Activated T-cell treated with anti-CD3 and anti-CD28 coated beads, Interleukin-2, amount 50 U/mL, for 48 hours (primary cell): ENCODE measurements around the gene CAMSAP1.

Source experiments
- DNase-seq, 2 experiments: peaks; one replicate each; pipeline ENCODE4 v3.0.0-alpha.2; 2020

Gene CAMSAP1

DNA sequence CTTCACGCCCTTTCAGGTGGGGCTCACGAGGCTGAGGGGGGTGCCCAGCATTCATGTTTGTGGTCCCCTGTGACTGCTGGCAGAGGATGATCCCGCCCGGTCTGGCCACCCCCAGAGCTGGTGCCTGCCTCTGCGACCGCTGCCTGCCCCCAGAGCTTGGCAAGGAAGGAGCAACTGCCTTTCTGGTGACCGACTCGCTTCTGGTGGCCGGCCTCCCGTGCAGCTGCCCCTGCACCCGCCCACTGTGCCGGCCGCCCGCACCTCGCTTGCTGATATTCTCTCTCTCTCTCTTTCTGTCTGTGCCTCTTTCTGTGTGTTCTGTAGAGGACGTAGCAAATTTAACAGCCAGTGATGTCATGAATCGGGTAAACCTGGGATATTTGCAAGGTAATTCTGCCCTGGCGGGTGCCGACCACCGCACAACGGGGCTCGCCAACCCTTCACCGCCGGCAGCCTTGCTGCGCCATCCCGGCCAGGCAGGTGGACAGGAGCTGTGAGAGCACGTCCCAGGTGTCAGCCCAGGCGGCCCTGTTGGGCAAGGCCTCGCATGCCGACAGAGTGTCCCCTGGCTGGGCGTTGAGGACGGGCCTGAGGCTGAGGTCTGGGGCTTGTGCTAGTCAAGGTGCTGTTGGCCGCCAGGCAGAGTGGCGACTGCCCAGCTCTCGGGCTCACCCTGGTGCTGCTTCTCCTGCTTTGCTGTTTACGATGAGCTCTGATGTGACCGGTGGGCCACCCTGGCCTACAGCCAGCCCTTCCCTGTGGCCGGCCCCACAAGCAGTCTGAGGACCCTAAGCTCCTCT lies 119.4 kb downstream of the CAMSAP1 start:
- no peak for DNase-seq

DNA sequence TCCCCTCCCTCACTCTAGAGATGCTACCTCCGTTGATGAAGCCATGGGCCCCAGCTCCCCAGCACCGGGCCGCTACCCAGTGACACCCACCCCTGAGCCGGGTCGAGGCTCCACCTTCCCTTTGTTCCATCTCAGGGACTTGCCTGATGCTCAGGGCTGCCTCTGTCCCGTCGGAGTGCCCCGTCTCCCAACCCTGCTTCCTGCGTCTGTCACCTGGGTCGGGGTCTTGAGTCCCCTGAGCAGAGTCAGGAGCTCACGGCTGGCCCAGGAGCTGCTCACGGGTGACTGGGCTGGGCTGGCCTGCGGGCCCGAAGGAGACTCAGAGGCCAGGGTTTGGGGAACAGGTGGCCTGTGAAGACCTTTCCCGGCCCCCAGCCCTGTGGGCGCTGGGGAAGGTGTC lies 120.0 kb downstream of the CAMSAP1 start:
- no peak for DNase-seq

DNA sequence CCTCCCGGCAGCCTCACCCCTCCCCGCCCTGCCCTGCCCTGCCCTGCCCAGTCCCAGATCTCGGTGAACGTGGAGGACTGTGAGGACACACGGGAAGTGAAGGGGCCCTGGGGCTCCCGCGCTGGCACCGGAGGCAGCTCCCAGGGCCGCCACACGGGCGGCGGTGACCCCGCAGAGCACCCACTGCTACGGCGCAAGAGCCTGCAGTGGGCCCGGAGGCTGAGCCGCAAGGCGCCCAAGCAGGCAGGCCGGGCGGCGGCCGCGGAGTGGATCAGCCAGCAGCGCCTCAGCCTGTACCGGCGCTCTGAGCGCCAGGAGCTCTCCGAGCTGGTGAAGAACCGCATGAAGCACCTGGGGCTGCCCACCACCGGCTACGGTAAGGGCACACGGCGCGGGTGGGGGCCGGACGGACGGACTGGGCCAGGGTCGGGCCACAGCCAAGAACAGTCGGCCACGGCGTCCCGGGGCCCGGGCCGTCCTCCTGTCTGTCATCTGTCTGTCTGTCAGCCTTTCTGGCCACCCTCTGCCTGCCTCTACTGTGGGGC lies 121.1 kb downstream of the CAMSAP1 start:
- DNase-seq, result no peak

DNA sequence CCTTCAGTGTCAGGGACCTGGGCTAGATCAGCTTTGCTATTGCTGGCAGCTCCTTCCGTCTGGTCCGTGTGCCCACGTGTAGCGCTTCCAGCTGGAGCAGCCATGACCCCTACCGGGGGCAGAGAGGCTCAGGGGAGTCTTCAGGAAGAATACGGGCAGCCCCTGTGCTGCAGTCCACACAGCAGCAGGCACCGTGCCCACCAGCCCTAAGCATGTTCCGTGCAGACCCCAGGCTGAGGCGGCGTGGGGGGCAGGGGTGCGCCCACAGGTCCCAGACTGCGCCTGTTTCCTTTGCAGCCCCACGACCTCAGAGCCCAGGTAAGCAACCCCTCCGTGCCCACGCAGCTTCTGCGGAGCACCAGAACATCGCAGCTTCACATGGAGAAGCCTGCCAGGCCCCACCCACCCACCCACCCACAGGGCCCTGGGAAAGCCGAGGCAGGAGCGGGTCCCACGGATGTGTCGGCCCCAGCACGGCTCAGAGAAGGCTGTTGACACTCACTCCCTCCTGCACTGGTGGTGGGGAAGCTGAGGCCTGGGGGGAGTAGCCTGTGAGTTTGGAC lies 122.3 kb downstream of the CAMSAP1 start:
- DNase-seq, result no peak

DNA sequence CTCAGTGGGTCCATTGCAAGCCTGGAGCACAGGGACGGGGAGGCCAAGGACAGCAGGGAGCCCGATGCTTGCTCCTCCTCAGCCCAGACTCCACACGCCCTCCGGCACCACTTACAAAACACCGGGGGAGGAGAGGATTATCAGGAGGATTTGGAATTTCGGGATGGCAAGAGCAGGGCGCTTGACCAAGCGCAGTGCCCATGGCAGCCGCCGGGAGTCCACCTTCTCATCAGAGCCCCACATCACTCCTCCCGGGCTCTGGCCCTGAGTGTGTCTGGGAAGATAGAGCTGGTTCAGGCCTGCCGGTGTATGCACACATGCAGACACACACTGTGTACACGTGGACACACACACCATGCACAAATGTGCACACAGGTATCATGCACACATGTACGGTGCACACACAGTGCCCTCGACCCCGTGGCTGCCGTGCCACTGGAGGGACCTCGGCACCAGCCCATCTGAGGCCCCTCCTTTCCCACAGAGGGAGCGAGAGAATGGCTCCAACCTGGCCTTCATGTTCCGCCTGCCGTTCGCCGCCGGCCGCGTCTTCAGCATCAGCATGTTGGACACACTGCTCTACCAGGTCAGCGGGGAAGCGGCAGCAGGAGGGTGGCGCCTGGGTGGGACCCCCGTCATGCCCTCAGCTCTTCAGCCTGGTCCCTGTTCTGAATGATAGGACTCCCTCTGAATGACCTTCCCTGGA lies 123.7 kb downstream of the CAMSAP1 start:
- DNase-seq, result no peak

DNA sequence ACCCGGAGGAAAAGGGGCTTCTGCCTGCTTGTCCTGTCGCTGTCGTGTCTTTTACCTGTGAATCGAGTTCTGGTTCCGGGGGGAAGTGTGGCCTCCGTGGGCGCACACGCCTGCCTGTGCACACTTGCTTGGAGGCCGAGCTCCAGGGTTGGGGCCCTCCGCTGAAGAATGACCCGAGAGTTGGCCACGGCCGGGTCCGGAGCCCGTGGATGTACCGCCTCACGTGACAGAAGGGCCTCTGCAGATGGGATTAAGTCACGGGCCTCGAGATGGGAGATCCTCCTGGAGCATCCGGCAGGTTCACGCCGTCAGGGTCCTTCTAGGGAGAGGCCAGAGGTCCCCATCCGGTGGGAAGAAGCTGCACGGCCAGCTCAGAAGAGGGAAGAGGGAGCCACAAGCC lies 124.4 kb downstream of the CAMSAP1 start:
- no peak for DNase-seq

DNA sequence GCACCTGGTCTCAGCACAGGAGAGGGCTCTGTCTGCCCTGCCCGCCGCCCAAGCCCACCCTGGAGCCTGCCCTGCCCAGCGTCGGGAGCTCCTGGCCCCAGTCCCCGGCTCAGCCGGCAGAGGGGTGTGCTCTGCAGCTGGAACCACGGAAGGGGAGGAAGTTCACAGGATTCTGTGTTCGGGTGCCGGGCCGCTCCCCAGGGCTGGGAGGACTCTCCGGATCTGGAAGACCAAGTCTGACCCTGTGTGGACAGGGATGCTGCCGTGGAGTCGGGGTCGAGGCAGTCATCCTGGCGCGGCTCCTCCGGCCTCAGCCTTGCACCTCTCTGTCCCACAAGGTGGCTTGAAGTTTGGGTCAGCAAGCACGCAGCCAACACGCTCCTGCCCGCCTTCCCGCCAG lies 126.7 kb downstream of the CAMSAP1 start:
- DNase-seq, result no peak

DNA sequence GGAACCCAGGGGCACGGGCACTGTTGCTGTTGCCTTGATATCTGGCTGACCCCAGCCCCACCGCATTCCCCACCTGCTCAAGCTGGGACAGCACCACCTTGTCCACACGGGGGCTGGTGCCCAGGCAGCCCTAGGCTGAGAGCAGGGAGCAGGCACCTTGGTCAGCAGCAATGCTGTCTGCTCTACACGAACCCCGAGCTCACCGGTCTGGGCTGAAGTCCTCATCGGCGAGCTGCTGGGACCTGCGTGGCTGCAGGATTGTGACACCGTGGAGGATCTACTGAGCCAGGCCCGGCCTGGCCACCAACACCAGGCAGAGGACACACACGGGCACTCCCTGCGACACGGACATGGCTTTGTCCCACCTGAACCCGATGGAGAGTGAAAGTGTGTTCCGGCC lies 127.3 kb downstream of the CAMSAP1 start:
- DNase-seq, result no peak

DNA sequence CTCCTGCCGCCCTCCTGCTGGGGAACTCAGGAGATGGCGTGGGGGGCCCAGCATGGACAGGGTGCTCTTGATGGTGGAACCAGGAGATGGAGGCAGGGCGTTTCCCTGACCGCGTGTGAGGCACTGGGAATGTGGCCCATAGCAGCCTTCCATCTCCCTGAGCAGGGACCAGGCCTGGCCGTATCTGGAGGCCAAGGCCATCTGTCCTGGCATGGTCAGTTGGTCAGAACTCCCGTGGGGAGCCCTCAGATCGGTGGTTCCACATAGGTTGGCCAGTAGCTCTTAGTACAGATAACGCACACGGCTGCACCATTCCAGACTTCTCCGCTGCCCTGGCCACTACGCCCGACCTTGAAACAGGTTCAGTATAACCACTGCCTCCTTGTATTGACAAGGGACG lies 127.8 kb downstream of the CAMSAP1 start:
- no peak for DNase-seq

DNA sequence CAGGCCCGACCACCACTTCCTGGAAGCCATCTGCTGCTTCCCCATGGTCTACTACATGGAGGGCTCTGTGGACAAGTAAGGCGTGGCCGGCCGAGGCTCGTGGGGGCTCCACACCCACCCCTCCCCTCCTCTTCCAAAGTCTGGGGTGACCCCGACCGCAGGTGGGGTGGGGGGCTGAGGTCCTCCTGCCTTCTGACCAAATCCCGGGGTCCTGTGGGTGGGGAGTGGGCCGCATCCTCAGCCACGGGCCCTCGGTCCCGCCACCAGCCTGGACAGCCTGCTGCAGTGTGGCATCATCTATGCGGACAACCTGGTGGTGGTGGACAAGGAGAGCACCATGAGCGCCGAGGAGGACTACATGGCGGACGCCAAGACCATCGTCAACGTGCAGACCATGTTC lies 128.9 kb downstream of the CAMSAP1 start:
- no peak for DNase-seq

DNA sequence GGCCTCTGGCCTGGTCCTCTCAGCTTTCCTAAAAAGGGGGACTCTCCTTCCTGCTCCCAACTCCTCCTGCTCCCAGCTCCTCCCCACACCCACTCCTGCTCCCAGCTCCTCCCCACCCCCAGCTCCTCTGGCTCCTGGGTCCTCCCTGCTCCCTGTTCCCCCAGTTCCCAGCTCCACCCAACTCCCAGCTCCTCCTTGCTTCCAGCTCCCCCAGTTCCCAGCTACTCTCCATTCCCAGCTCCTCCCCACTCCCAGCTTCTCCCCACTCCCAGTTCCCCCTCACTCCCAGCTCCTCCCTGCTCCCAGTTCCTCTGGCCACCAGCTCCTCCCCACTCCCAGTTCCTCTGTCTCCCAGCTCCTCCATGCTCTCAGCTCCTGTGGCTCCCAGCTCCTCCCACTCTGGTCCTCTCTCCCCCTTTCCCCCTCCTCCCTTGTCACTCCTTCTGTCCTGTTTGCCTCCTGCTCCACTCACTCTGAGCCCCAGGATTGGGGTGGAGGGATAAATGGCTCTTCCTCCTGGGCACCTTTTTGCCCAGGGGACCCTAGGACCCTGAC lies 129.6 kb downstream of the CAMSAP1 start:
- DNase-seq, result no peak

DNA sequence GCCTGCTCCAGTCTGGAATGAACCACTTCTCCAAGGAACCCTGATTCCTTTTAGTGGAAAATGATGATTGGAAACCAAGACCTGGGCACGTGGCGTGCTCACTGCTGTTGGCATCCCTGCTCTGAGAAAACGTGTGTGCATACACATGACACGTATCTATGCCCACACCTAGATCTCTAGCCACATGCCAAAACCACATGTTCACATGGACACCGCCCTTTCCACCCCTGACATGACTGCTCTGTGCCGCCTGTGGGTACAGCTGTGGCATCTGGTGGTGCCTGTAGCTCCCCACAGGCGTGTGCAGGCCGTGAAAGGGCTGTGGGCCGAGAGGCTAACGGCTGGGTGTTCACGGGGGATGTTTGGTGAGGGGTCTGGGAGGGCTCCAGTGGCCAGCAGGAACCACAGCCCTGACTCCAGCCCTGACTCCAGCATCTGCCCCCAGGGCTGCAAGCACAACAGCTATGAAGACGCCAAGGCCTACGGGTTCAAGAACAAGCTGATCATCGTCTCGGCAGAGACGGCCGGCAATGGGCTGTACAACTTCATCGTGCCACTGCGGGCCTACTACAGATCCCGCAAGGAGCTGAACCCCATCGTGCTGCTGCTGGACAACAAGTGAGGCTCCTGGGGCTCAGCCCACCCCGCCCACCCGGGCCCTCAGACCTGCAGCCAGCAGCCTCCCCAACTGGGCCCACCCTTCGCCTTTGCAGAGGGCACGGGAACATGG lies 130.3 kb downstream of the CAMSAP1 start:
- DNase-seq, result no peak

DNA sequence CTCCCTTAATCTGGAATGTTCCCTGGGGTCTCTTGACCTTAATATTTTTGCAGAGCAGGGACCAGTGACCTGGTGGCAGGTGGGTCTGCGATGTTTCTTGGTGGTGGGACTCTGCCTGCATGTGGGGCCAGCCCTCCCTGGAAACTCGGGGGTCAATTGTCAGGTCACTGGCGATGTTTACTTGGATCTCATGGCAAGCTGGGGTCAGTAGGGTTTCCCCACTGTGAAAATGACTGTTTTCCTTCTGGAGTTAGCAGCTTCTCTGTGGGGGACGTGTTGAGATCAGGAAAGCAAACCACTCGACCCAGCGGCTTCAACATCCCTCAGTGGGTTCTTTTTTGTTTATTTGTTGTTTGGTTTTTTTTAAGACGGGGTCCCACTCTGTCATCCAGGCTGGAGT lies 131.4 kb downstream of the CAMSAP1 start:
- DNase-seq, result no peak

DNA sequence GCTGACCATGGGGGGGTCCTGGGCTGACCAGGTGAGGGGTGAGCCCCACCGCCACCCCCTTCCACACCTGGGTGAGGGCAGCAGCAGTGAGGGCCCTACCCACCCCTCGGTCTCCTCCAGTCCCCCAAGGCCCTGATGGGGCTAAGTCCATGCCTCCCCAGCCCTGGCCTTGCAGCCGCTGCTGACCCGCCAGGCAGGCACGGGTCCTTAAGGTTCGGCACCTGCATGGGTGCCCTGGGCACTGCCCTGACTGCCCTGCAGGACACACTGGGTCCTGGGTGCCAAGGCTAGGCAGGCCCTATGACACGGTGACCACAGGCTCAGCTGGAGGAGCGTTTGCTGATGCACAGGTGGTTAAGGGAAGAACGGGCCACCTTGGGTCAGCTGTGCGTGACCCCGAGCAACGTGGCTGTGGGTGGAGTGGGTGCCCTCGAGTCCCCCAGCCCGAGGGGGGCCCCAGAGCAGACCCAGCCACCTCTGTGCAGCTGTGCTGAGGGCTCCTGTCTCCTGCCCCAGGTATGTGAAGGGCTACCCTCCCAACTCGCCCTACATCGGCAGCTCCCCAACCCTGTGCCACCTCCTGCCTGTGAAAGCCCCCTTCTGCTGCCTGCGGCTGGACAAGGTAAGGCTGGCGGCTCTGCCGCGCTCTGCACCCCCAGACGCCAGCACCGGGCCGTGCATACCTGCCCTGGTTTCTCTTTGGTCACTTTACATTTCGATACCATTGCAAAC lies 132.4 kb downstream of the CAMSAP1 start:
- DNase-seq, result no peak

DNA sequence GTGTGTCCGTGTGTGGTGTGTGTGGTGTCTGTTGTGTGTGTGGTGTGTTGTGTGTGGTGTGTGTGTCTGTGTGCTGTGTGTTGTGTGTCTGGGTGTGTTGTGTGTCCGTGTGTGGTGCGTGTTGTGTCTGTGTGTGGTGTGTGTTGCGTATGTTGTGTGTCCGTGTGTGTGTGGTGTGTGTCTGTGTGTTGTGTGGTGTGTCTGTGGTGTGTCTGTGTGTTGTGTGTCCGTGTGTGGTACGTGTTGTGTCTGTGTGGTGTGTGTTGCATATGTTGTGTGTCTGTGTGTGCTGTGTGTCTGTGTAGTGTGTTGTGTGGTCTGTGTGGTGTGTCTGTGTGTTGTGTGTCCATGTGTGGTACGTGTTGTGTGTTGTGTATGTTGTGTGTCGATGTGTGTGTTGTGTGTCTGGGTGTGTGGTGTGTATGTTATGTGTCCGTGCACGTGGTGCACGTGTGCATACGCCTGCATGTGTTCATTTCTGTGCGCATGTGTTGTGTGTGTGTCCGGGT lies 133.1 kb downstream of the CAMSAP1 start:
- no peak for DNase-seq

DNA sequence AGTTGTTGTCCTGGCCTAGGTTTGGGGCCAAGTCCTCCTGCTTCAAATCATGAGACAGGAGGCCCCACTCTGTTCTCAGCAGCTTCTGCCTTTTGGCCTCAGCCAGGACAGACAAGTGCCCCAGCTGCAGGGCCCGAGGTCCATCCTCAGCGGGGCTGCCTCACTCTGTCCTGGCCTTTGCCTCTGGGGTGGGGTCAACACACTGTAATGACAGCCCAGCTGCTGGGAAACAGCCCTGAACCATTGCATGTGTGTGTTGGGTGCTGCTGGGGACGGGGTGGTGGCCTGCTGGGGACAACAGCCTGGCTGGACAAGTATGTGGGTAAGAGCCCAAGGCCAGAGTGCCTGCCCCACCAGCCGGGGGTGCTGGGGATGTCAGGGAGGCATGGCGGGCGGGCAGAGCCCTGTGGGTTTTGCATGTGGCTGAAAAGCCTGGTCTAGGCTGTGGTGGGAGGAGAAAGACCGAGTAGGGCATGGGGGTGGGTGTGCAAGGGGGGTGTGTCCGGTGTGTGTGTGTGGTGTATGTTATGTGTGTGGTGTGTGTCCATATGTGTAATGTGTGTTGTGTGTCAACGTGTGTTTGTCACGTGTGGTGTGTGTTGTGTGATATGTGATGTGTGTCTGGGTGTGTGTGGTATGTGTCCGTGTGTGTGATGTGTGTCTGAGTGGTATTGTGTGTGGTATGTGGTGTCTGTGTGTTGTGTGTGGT lies 133.7 kb downstream of the CAMSAP1 start:
- DNase-seq, result no peak

DNA sequence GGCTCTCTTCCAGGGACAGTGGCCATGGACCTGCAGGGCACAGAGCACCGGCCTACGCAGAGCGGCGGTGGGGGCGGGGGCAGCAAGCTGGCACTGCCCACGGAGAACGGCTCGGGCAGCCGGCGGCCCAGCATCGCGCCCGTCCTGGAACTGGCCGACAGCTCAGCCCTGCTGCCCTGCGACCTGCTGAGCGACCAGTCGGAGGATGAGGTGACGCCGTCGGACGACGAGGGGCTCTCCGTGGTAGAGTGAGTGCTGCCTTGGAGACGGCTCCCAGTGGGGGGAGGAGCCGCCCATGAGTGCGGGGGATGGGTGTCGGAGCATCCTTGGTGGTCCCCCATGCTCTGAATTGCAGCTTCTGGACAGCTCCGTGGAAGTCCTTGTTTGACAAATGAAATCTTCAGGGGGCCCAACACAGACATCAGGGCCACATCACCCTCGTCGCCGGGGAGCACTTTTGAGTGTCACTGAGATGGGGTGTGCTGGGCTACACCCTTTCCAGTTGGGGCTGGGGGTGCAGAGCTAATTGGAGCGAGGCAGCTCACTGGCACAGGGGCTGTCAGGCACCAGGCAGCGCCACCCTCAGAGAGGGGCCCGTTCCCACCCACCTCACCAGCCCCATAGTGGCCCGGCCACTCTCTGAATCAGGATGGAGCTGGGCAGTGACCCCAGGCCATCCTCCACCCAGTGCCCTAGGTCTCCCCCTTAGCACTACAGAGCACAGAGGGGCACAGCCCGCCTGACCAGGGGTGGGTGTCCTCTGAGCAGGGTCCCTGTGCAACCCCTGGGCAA lies 134.4 kb downstream of the CAMSAP1 start:
- no peak for DNase-seq

DNA sequence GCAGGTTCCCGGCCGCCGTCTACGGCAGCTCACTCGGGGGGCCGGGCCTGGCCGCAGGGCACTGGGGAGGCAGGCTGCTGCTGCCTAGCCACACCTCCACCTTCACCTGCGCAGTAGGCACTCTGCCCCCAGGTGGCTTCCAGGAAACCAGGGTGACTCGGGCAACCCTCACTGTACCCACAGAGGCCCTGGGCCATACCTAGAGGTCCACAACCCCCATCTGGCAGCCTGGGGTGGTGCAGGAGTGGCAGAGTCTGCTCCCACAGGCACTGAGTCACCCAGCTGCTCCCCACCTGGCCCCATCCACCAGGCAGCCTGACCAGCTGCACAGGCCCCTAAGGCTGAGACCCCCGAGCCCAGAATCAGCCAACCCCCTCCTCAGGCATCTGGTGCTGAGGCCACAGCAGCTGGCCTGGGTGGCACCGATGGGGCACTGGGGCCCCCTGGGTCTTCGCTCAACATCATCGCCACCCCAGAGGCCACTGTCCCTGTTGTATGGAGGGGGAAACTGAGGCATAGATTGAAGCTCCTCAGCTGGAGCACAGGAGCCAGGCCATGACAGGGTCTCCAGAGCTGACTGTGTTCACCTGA lies 135.2 kb downstream of the CAMSAP1 start:
- DNase-seq, result peak; percentile 25 to 26

DNA sequence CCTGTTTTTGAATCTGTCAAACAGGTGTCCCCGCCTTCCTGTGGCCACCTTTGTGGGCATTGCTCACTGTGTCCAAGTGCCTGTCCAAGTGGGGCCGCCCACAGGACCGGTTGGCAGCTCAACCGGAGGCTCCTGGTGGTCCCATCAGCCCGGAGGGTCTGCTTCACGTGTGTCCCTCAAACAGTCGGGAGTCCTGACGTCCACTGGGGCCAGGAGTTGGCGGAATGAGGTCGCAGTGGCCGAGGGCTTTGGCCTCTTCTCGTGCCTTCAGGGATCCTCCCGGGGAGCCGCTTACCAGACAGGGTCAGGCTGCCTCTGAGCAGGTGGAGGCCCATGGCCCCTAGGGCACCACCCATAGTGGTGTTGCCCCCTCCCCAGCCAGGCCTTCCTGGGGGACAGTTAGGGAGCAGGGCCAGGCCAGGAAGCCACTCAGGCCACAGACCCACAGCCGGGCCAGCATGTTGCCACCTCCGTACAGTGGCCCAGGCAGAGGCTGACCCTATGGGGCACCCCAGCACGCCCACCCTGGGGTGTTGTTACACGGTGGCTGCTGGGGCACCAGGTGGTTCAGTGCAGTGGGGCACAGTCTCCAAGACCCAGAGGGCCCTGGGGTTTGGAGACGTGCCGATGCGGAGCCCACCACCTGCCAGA lies 135.8 kb downstream of the CAMSAP1 start:
- no peak for DNase-seq

DNA sequence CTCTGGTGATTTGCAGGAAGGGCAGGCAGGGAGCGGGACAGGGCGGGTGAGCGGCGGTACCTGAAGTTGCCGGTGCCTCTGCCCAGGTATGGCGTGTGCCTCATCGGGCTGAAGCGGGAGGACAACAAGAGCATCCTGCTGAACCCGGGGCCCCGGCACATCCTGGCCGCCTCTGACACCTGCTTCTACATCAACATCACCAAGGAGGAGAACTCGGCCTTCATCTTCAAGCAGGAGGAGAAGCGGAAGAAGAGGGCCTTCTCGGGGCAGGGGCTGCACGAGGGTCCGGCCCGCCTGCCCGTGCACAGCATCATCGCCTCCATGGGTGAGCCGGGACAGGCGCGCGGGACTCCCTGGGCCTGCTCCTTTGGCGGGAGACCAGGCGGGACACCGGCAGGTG lies 136.6 kb downstream of the CAMSAP1 start:
- no peak for DNase-seq
